HL-60/S4 treated with phorbol 12-myristate 13-acetate at 8.2 ng/mL for 4 days and 3 days (cell line): Measurements from ENCODE around the gene BCL10.

Experiments
- in situ Hi-C: fragments of 300-500 bp; cut with MboI; formaldehyde crosslinking; loops from 2 replicates; pipeline ENCODE4 v1.15.0; 2022; ENCODE audit warnings: low sequenced_read_pairs

Gene BCL10

GRCh38 chr1:85224734-85225623, 51.5 kb downstream of the BCL10 start:
- in situ Hi-C loops, result no loop called here

DNA sequence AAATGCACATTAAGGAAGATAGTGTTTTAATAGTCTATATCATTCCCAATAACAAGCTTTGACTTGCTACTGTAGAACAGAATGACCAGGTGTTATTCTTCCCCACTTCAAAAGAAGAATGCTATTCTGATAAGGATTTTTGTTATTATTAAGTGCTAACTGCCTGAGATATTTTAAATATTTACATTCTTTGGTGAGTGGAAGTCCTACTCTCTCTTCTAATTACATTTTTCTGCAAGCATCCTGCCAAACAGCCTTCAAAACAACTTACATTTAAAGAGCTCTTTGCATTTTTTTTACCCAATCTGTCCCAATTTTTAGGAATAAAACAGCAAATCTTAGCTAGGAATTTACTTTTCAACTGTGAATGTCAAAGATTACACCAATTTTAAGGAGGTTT, 52.1 kb downstream of the BCL10 start:
- in situ Hi-C loops, result no loop called here

GRCh38 chr1:85223334-85223733, 53.1 kb downstream of the BCL10 start:
- in situ Hi-C loops, result no loop called here

DNA sequence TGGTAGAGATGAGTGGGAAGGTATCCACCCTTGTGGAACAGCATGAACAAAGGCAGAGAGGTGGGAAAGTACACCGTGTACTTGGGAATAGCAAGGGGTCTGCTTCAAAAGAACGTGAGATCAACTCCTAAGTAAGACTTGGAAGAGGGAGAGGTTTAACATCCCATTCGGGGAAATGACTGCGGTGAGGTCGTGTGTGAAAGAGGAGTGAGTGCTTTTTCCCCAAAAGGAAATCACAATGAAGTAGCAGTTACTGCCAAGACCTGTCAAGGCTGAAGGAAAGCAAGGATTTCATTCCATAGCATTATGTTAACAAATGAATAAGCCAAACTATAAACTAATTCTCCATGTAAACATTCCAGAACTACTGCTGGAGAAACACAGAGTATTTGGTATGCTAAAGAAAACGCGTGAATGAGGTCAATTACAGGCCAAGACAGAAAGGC, 55.7 kb downstream of the BCL10 start:
- in situ Hi-C loops, result no loop called here

GRCh38 chr1:85219853-85220610, 56.4 kb downstream of the BCL10 start:
- in situ Hi-C loops, result no loop called here

DNA sequence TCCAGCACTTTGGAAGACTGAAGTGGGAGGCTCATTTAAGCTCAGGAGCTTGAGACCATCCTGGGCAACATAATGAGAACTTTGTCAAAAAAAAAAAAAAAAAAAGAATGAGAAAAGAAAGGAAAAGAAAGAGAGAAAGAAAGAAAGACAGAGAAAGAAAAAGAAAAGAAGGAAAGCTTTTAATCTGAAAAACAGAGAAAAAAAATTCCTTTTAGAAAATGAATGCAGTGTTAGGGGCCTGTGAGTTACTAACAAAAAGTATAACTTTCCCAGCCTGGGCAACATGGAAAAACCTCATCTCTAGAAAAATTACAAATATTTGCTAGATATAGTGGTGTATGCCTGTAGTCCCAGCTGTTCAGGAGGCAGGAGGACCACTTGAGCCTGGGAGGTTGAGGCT, 59.7 kb downstream of the BCL10 start:
- in situ Hi-C loops, result no loop called here
